Spinal cord (tissue), 10 donors: ENCODE results near the gene SPOCD1. TPM values are rescaled to one million over a fixed set of nuclear protein-coding genes. Genes with fewer than 3 reads are reported as not detected.
A peak's percentile ranks its signal among the peaks of the same experiment; 100 is the strongest.

ENCODE experiments used
- DNase-seq, 6 donors: peaks; one replicate each; pipeline versions ENCODE4 v3.0.0 to v3.0.0-alpha.2; 2013 to 2015; ENCODE audit warnings: low spot score in 6 of 6, low read depth in 4 of 6
- H3K27ac ChIP-seq: one replicate; pipeline ENCODE4 v1.5.1; 2013; ENCODE audit warnings: low read depth, low read length, control low read depth
- H3K27me3 ChIP-seq: one replicate; pipeline ENCODE4 v1.6.1; 2013; ENCODE audit warnings: low read length; ENCODE audit not compliant: control insufficient read depth, insufficient read depth
- H3K36me3 ChIP-seq: one replicate; pipeline ENCODE4 v1.6.1; 2013; ENCODE audit warnings: low read length; ENCODE audit not compliant: control insufficient read depth, insufficient read depth
- H3K4me1 ChIP-seq: one replicate; pipeline ENCODE4 v1.6.1; 2013; ENCODE audit warnings: low read length; ENCODE audit not compliant: control insufficient read depth, insufficient read depth
- H3K4me3 ChIP-seq: one replicate; pipeline ENCODE4 v1.5.1; 2013; ENCODE audit warnings: low read depth, low read length, control low read depth
- H3K9me3 ChIP-seq: one replicate; pipeline ENCODE4 v1.6.1; 2013; ENCODE audit warnings: low read length; ENCODE audit not compliant: control insufficient read depth, insufficient read depth
- WGBS: methylation state at CpG from one replicate; pipeline ENCODE4 v1.1.5; 2013; ENCODE audit warnings: missing lambda C conversion rate; ENCODE audit not compliant: insufficient coverage; 5-methylcytosine and 5-hydroxymethylcytosine counted together
- polyA plus RNA-seq, 2 donors: library from polyadenylated mRNA; unstranded; fragments of 120-200 nt; gene quantifications; one replicate each; pipeline ENCODE4 v1.2.1, GENCODE V29; 2013; ENCODE audit not compliant: insufficient read length in 2 of 2
- total RNA-seq, 2 donors: library from RNA; depleted of rRNA in 1 of 2; stranded (reverse); fragments of 120-200 nt in 1 of 2; fragments of >200 nt in 1 of 2; gene quantifications; one replicate each; pipeline versions ENCODE4 v1.2.3 to v1.2.4, GENCODE V29; 2013 to 2014
- donor health status: healthy.

The SPOCD1 gene
- total and polyA plus RNA-seq, 4 donors, result 0.15 to 0.44 (median 0.36) TPM

DNA sequence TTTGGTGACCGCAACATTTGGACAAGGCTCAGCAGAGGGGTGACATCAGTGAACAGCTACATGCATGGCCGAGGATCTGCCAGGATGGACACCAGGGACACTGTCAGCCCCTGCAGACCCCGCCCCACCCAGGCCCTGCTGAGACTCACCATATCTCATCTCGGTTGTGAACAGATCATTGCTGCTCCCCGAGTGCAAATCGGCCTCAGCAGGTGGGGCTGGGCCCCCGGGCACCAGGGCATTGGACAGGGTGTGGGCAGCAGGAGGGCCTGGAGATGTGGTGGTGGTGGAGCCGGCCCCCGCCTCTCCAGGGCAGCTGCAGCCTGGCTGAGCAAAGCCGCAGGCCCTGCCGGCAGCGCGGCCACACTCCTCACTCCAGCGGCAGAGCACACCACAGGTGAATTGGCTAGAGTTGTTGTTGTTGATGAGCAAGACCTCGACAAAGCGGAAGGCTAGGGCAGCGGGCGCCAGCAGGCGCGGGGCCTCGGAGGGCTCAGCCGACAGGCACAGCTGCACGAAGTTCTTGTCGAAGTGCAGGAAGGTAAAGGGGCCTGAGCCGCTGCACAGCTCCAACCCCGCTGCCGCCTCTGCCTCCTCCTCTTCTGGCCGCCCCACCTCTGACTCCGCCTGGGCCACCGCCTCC, 59.9 kb downstream of the SPOCD1 start:
- H3K4me1 ChIP-seq, result peaks cover 78% of the 10 kb centered on the region
- no peaks in the 10 kb centered on the region for H3K27me3 ChIP-seq
- DNase-seq, result no peak
- WGBS, result 73% methylated on average over 30 of the region's 30 CpGs
- H3K4me3 ChIP-seq, result no peak overlapping the region
- no peak overlapping the region for H3K27ac ChIP-seq
- H3K36me3 ChIP-seq, result peaks cover 43% of the 10 kb centered on the region
- H3K9me3 ChIP-seq, result no peaks in the 10 kb centered on the region

DNA sequence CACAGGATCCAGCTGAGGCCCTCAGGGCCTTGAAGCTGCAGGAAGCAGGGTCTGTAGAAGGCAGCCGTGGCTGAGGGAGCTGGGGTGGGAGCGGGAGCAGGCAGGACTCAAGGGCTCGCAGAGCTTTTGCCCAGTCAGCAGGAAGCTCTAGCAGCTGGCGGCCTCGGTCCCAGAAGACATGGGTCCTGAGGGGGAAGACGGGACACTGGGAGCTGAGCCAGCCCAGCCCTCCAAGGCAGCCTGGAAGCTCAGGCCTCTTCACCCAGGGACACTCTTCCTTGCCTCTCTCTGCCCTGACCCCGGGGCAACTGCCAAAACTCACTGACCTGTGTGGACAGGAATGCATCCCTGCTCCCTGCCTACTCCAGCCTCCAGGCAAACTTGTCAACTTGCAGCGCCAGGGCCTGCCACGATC, 60.6 kb downstream of the SPOCD1 start:
- H3K4me3 ChIP-seq, result no peak overlapping the region
- 39% methylated on average over 9 of the region's 9 CpGs for WGBS

DNA sequence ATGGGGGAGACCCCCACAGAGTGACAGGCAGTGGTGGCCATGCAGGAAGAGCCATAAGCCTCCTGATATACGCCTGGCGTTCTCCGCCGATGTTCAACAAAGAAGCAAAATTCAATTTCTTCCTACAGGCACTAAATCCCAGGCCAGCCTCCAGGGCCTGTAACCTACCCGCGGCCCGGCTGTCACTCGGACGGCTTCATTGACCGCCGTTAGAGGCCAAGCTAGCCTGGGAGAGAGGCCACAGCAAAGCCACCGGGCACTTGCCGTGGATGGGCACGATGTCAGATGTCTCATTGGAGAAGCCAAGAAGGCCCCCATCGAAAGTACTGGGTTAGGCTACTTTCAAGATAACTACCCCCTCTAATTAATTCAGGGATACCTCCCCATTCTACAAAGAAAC, 61.4 kb downstream of the SPOCD1 start:
- peak overlapping the region; percentile 68 for H3K27ac ChIP-seq

More for the DNA sequence above, 60.6 kb downstream of the SPOCD1 start:
- peaks cover 50% of the 10 kb centered on the region for H3K36me3 ChIP-seq
- no peak for DNase-seq
- peaks cover 79% of the 10 kb centered on the region for H3K4me1 ChIP-seq
- H3K9me3 ChIP-seq, result no peaks in the 10 kb centered on the region
- H3K27ac ChIP-seq, result peak overlapping the region; percentile 13
- no peaks in the 10 kb centered on the region for H3K27me3 ChIP-seq

DNA sequence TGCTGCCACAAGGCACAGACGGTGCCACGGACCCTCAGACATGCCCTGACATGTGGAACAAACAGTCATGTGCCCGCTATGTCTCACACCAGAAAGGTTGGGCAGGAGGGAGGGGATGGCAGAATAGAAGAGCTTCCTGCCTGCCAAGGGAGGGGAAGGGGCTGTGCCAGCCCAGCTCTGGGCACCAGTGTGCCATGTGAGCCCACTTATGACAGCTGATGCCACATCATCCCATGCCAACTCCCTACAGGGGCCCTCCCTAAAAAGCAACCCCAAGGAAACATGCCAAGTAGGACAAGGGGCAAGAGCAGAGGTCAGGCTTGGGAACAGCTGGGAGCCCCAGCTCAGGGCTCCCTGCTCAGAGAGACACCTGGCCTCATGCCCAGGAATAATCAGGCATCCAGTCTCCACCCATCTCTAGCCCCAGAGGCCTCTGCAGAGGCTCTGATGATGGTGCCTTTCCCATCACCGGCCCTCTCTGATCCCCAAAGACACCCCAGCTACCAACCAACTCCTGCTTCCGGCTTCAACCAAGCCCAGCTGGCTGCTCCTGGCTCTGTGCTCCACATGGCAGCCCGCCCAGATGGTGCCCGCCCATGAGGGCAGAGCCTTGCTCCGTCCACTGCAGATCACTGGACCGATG, 62.0 kb downstream of the SPOCD1 start:
- Histone ChIP-seq H3K4me1 (peaks cover 71% of the 10 kb centered on the region), H3K36me3 (peaks cover 56% of the 10 kb centered on the region), H3K27me3 (no peaks in the 10 kb centered on the region), H3K27ac (peak overlapping the region; percentile 68), H3K9me3 (no peaks in the 10 kb centered on the region), H3K4me3 (no peak overlapping the region)
- DNase-seq, result peak in 2 of 6 donors; percentile 80 to 86
- WGBS, result 28% methylated on average over 9 of the region's 9 CpGs

More for the DNA sequence above, 61.4 kb downstream of the SPOCD1 start:
- Histone ChIP-seq H3K9me3 (no peaks in the 10 kb centered on the region), H3K27me3 (no peaks in the 10 kb centered on the region), H3K4me1 (peaks cover 72% of the 10 kb centered on the region), H3K4me3 (no peak overlapping the region), H3K36me3 (peaks cover 52% of the 10 kb centered on the region)
- DNase-seq, result no peak
- 44% methylated on average over 13 of the region's 15 CpGs for WGBS

DNA sequence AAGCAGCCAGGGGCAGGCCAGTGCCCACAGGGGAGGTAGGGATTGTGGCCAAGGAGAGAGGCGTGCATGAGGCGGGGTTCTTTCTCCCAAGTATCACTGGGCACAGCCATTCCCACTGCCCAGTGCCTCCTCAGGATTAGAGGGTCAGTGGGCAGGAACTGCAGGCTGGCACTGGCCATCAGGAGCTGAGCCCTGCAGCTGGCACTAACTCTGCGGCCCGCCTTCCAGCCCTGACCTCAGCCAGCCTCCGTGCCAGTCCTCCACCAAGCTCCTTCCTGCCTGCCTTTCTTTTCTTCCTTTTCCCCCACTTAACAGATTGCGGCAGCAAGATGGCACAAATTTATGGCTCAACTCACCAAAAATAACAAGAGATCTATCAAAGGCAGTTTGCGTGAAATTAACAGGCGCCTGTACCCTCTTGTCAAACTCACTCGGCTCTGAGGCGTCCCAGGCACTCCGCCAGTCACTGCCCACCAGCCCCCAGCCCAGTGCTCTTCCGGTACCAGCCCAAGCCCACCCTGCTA, 62.8 kb downstream of the SPOCD1 start:
- peak overlapping the region; percentile 68 for H3K27ac ChIP-seq
- peak in 1 of 6 donors; percentile 81 for DNase-seq

DNA sequence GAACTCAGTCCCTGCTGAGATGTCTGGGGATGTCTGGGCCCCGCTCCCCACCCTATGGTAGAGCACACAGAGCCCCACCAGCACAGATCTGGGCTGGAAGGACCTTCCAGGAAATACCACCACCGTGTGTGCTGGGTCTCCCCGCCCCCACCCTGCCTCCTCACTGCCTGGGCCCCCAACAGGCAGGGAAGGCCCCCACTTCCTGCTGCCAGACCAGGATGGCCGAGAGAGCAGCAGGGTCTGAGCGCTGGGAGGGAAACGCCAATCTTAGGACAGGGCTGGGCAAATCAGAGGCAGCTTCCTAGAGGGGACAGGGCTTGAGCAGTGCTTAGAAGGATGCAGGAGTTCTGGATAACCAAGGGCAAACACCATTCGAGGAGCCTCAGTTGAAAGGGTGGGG, 63.6 kb downstream of the SPOCD1 start:
- H3K36me3 ChIP-seq, result peaks cover 58% of the 10 kb centered on the region
- no peaks in the 10 kb centered on the region for H3K9me3 ChIP-seq
- no peak overlapping the region for H3K4me3 ChIP-seq
- 30% methylated on average over 4 of the region's 7 CpGs for WGBS
- H3K27me3 ChIP-seq, result no peaks in the 10 kb centered on the region
- peaks cover 73% of the 10 kb centered on the region for H3K4me1 ChIP-seq
- DNase-seq, result no peak
- peak overlapping the region; percentile 68 for H3K27ac ChIP-seq

More for the DNA sequence above, 62.8 kb downstream of the SPOCD1 start:
- no peak overlapping the region for H3K4me3 ChIP-seq
- peaks cover 66% of the 10 kb centered on the region for H3K4me1 ChIP-seq
- WGBS, result 53% methylated on average over 12 of the region's 12 CpGs
- H3K27me3 ChIP-seq, result no peaks in the 10 kb centered on the region
- no peaks in the 10 kb centered on the region for H3K9me3 ChIP-seq
- peaks cover 62% of the 10 kb centered on the region for H3K36me3 ChIP-seq

DNA sequence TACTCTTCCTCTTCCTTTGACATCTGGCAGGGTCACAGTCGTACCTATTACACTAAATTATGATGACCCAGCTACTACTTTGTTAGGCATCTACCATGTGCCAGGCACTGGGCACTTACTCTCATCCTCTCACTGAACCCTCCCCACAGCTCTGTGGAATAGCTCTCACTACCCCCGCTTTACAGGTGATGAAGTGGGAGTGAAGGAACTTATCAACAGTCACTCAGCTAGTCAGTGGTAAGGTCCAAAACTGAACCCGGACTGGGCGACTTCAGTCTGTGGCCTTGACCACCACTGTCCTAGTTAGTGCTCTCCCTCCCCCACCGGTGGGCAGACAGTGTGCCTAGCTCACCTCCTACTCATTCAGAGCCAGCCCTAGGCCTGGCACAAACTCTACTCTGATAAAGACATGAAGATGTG, 64.0 kb downstream of the SPOCD1 start:
- DNase-seq, result no peak
- Histone ChIP-seq H3K36me3 (peaks cover 58% of the 10 kb centered on the region), H3K27ac (peak overlapping the region; percentile 68), H3K4me1 (peaks cover 77% of the 10 kb centered on the region), H3K9me3 (no peaks in the 10 kb centered on the region), H3K27me3 (no peaks in the 10 kb centered on the region), H3K4me3 (no peak overlapping the region)
- 75% methylated on average over 1 of the region's 5 CpGs for WGBS

DNA sequence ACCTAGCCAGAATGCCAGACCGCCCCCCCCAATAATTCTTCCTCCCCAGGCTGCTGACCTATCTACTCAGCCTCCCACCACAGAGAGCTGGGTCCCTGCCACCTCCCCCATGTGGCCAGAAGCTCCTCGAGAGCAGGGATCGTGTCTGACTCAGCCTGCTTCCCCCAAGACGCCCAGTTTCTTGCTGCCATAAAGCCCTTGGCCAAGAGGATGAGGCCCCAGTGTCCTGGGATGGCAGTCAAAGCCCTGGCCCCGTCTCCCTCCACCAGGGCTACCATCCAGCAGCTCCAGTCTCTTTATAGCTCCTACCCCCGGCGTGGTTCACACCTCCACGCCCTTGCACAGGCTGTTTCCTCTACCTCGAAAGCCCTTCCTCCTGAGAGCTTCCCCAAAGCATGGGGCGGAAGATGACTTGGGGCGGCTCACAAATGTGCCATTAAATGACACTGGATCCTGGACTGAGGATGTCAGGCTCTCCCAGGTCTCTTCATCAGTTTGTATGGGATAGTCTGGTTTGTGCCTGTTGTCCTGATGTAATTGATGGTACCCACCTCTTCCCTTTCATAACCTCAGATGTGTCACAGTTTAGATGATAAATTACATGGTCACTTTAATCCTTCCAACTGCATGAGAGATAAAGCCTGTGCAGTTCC, 64.8 kb downstream of the SPOCD1 start:
- 39% methylated on average over 7 of the region's 11 CpGs for WGBS
- H3K4me1 ChIP-seq, result peaks cover 78% of the 10 kb centered on the region
- H3K36me3 ChIP-seq, result peaks cover 54% of the 10 kb centered on the region
- no peak overlapping the region for H3K27ac ChIP-seq
- no peaks in the 10 kb centered on the region for H3K27me3 ChIP-seq
- no peaks in the 10 kb centered on the region for H3K9me3 ChIP-seq
- DNase-seq, result no peak
- H3K4me3 ChIP-seq, result no peak overlapping the region

DNA sequence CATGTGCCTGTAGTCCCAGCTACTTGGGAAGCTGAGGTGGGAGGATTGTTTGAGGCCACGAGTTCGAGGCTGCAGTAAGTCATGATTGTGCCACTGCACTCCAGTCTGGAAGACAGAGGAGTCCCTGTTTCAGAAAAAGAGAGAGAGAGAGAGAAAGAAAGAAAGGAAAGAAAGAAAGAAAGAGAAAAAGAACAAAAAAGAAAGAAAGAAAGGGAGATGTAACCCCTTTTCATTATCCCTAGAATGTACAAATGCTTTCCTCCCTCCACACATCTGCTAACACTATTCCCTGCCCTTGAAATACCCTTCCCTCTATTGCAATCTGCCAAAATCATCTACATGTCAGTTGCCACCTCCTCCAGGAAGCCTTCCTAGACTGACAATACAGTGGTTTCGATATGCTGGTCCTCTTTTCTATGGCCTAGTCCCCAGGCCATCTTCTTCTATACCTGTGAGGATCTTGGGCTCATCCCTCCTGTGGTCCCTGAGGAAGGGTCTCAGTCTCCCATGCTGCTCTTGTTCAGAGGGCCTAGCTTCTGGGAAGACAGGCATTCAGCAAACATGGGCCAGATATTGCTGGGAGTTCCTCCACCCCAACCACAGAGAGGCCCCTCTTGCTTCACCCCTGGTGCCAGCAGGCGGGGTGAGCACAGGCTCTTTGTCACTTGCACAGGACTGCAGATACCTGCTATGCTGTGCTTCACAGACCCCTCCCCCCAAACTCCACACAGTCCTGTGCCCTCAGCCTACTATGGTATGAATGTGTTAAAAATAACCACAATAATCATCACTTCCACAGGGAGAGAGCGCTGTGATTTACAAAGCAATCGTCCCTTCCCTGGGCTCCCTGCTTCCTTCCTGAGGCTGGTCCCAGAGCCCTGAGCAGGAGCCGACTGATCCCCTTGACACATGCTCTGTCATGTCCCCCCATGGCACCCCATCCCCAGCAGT, 65.8 kb downstream of the SPOCD1 start:
- no peak for DNase-seq
- H3K4me3 ChIP-seq, result no peak overlapping the region
- H3K36me3 ChIP-seq, result peaks cover 50% of the 10 kb centered on the region
- H3K4me1 ChIP-seq, result peaks cover 78% of the 10 kb centered on the region
- H3K9me3 ChIP-seq, result no peaks in the 10 kb centered on the region
- WGBS, result 76% methylated on average over 5 of the region's 7 CpGs
- no peaks in the 10 kb centered on the region for H3K27me3 ChIP-seq
- H3K27ac ChIP-seq, result no peak overlapping the region
